ENCODE results near the gene NRDC. TPM values are rescaled to one million over a fixed set of nuclear protein-coding genes. Genes with fewer than 3 reads are reported as not detected.
A peak's percentile ranks its signal among the peaks of the same experiment; 100 is the strongest.

The NRDC gene
- total and polyA plus RNA-seq, 10 of the 15 experiments (the other 5 are each of a cell fraction or from before 2014, with no cell fraction given): 50.1 to 134 (median 90.4) TPM

DNA sequence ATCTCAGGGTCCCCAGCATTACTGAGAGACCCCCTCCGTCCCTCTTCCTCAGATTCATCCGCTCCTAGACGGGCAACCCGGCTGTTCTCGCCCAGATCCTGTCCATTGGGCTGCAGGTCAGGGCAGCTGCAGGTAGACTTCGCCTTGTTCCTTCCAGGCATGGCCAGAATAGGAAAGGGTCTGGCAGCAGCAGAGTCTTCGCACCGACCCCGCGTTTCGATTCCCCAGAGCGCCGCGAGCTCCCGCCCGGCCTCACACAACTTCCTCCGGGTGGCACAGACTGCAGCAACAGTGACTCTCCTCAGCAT is 265 bp downstream of the NRDC start (continued):
- TF ChIP-seq, protein P1, sequence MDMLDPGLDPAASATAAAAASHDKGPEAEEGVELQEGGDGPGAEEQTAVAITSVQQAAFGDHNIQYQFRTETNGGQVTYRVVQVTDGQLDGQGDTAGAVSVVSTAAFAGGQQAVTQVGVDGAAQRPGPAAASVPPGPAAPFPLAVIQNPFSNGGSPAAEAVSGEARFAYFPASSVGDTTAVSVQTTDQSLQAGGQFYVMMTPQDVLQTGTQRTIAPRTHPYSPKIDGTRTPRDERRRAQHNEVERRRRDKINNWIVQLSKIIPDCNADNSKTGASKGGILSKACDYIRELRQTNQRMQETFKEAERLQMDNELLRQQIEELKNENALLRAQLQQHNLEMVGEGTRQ (IDR thresholded peaks at IDR 0.05; ENCODE audit: borderline replicate concordance, low read depth, low read length): no peak
- TF ChIP-seq TCF3 (IDR thresholded peaks at IDR 0.05; ENCODE audit: borderline replicate concordance, insufficient read depth, low read depth, low read length) (no peak), PML (IDR thresholded peaks at IDR 0.05; ENCODE audit: low read length) (no peak), RB1 (IDR thresholded peaks at IDR 0.05; ENCODE audit: borderline replicate concordance) (peak; percentile 83; the same call in 1 of the 2 replicates), CHD1 (IDR thresholded peaks at IDR 0.05; ENCODE audit: low read depth, low read length) (0 out of 2 replicates have a peak, but pooled peaks have one; percentile 12), FOS (IDR thresholded peaks at IDR 0.05; ENCODE audit: borderline replicate concordance, extremely low read depth, insufficient read length) (no peak), LARP7 (IDR thresholded peaks at IDR 0.05) (peak; percentile 81), KAT2A (conservative IDR thresholded peaks at IDR 0.05; ENCODE audit: control insufficient read depth, low read depth, low read length) (no peak), BHLHE40 (IDR thresholded peaks at IDR 0.05; ENCODE audit: borderline replicate concordance in 1 of 2, low read depth in 2 of 2, low read length in 1 of 2) (no peak), BACH1 (IDR thresholded peaks at IDR 0.05; ENCODE audit: borderline replicate concordance) (0 out of 2 replicates have a peak, but pooled peaks have one; percentile 62), HDAC6 (IDR thresholded peaks at IDR 0.05; ENCODE audit: unreplicated experiment) (peak; percentile 20), MTA2 (IDR thresholded peaks at IDR 0.05; ENCODE audit: low read depth) (0 out of 2 replicates have a peak, but pooled peaks have one; percentile 17), DPF2 (IDR thresholded peaks at IDR 0.05) (no peak)
- TF ChIP-seq, protein P2, sequence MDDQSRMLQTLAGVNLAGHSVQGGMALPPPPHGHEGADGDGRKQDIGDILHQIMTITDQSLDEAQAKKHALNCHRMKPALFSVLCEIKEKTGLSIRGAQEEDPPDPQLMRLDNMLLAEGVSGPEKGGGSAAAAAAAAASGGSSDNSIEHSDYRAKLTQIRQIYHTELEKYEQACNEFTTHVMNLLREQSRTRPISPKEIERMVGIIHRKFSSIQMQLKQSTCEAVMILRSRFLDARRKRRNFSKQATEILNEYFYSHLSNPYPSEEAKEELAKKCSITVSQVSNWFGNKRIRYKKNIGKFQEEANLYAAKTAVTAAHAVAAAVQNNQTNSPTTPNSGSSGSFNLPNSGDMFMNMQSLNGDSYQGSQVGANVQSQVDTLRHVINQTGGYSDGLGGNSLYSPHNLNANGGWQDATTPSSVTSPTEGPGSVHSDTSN (IDR thresholded peaks at IDR 0.05; ENCODE audit: insufficient replicate concordance, low read depth, low read length): no peak
- TF ChIP-seq, protein P3, sequence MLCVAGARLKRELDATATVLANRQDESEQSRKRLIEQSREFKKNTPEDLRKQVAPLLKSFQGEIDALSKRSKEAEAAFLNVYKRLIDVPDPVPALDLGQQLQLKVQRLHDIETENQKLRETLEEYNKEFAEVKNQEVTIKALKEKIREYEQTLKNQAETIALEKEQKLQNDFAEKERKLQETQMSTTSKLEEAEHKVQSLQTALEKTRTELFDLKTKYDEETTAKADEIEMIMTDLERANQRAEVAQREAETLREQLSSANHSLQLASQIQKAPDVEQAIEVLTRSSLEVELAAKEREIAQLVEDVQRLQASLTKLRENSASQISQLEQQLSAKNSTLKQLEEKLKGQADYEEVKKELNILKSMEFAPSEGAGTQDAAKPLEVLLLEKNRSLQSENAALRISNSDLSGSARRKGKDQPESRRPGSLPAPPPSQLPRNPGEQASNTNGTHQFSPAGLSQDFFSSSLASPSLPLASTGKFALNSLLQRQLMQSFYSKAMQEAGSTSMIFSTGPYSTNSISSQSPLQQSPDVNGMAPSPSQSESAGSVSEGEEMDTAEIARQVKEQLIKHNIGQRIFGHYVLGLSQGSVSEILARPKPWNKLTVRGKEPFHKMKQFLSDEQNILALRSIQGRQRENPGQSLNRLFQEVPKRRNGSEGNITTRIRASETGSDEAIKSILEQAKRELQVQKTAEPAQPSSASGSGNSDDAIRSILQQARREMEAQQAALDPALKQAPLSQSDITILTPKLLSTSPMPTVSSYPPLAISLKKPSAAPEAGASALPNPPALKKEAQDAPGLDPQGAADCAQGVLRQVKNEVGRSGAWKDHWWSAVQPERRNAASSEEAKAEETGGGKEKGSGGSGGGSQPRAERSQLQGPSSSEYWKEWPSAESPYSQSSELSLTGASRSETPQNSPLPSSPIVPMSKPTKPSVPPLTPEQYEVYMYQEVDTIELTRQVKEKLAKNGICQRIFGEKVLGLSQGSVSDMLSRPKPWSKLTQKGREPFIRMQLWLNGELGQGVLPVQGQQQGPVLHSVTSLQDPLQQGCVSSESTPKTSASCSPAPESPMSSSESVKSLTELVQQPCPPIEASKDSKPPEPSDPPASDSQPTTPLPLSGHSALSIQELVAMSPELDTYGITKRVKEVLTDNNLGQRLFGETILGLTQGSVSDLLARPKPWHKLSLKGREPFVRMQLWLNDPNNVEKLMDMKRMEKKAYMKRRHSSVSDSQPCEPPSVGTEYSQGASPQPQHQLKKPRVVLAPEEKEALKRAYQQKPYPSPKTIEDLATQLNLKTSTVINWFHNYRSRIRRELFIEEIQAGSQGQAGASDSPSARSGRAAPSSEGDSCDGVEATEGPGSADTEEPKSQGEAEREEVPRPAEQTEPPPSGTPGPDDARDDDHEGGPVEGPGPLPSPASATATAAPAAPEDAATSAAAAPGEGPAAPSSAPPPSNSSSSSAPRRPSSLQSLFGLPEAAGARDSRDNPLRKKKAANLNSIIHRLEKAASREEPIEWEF (IDR thresholded peaks at IDR 0.05; ENCODE audit: insufficient replicate concordance, low read depth, low read length): no peak
- TF ChIP-seq, protein P4, sequence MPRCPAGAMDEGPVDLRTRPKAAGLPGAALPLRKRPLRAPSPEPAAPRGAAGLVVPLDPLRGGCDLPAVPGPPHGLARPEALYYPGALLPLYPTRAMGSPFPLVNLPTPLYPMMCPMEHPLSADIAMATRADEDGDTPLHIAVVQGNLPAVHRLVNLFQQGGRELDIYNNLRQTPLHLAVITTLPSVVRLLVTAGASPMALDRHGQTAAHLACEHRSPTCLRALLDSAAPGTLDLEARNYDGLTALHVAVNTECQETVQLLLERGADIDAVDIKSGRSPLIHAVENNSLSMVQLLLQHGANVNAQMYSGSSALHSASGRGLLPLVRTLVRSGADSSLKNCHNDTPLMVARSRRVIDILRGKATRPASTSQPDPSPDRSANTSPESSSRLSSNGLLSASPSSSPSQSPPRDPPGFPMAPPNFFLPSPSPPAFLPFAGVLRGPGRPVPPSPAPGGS (IDR thresholded peaks at IDR 0.05; ENCODE audit: borderline replicate concordance, insufficient read depth, low read depth, low read length, poor library complexity, severe bottlenecking): no peak
- TF ChIP-seq, protein P5, sequence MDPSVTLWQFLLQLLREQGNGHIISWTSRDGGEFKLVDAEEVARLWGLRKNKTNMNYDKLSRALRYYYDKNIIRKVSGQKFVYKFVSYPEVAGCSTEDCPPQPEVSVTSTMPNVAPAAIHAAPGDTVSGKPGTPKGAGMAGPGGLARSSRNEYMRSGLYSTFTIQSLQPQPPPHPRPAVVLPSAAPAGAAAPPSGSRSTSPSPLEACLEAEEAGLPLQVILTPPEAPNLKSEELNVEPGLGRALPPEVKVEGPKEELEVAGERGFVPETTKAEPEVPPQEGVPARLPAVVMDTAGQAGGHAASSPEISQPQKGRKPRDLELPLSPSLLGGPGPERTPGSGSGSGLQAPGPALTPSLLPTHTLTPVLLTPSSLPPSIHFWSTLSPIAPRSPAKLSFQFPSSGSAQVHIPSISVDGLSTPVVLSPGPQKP (IDR thresholded peaks at IDR 0.05; ENCODE audit: low read depth, low read length): no peak
- TF ChIP-seq, protein P6, sequence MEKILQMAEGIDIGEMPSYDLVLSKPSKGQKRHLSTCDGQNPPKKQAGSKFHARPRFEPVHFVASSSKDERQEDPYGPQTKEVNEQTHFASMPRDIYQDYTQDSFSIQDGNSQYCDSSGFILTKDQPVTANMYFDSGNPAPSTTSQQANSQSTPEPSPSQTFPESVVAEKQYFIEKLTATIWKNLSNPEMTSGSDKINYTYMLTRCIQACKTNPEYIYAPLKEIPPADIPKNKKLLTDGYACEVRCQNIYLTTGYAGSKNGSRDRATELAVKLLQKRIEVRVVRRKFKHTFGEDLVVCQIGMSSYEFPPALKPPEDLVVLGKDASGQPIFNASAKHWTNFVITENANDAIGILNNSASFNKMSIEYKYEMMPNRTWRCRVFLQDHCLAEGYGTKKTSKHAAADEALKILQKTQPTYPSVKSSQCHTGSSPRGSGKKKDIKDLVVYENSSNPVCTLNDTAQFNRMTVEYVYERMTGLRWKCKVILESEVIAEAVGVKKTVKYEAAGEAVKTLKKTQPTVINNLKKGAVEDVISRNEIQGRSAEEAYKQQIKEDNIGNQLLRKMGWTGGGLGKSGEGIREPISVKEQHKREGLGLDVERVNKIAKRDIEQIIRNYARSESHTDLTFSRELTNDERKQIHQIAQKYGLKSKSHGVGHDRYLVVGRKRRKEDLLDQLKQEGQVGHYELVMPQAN (conservative IDR thresholded peaks at IDR 0.05): peak; percentile 71

Data from GM12878 (cell line).